HG02610 (cell line): Measurements from ENCODE around the gene UPK3BL2.
"Not testable (repeated sequence)": the region's sequence is repeated elsewhere in the genome, so short reads cannot be mapped to it uniquely, and the experiment has no call there.

Experiments
- ATAC-seq: cut with Tn5 transposase; IDR thresholded peaks from one replicate; pipeline ENCODE4 v1.9.1; 2021; ENCODE audit warnings: mild to moderate bottlenecking, moderate library complexity; ENCODE audit not compliant: unreplicated experiment

Gene UPK3BL2

GRCh38 chr7:102531583-102531982 is 11.9 kb downstream of the UPK3BL2 start:
- not testable (repeated sequence) for ATAC-seq

DNA sequence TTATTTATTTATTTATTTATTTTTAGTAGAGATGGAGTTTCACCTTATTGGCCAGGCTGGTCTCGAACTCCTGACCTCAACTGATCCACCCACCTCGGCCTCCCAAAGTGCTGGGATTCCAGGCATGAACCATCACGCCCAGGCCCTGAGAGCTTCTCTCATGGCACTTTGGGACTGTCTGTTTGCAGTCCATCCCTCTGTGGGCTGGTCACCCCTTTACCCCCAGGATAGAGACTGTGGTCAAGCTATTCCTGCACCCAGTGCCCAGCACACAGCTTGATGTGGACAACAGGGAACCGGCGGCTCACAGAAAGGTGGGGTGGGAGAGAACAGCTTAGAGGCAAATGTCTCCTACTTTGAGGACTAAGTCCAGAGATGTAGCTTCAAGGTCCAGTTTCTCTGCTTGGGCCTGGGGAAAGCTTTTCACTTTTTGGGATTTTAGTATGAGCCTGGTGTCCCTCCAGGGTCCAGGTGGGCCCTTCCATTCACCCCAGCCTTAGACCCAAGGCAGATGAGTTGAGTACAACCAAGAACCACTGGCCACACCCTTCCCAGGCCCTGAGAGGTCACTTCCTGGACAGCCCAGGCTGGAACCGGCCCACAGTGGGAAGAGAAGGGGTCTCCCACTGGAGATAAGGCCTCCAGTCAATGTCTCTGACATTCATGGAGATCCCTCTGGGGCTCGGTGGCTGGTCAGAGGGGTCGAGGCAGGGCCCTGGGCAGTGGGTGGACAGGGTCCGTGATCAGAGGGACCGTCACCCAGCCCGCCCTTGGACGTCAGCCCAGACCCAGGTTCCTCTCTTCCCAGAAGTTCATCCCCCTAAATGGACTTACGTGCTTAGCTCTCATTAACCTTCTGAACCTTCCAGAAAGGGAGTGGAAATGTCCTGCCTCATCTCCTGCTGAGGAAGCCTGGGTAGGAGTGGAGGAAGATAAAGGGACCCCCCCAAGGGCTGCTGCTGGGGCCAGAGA is 15.4 kb downstream of the UPK3BL2 start:
- ATAC-seq = not testable (repeated sequence)

- ATAC-seq = not testable (repeated sequence)
Measured at GRCh38 chr7:102527182-102527581, 16.3 kb downstream of the UPK3BL2 start.

GRCh38 chr7:102524803-102525202 is 18.7 kb downstream of the UPK3BL2 start:
- ATAC-seq = not testable (repeated sequence)

DNA sequence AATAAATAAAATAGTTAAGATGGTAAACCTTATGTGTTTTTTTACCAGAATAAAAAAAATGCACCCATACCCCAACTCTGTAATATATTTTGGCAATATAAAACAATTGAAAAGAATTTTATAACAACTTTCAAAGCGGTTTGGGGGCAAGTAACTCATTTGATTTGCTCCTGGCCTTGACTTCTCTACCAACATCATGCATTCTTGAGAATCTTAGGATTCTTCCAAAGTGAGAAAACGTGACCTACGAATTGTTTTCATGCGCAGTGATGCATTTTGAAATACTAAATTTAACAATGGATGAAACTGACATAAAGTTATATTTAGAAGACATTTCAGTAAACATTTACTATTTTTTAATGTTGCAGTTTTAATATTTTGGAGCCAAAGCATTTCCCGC is 22.7 kb downstream of the UPK3BL2 start:
- not testable (repeated sequence) for ATAC-seq

GRCh38 chr7:102517550-102518147 is 25.8 kb downstream of the UPK3BL2 start, which contains the start of gene RASA4B:
Gene RASA4B (minus strand): TSS chr7:102517777. CDS start chr7:102517710, 67 bp downstream.
- ATAC-seq = peak; percentile 71

DNA sequence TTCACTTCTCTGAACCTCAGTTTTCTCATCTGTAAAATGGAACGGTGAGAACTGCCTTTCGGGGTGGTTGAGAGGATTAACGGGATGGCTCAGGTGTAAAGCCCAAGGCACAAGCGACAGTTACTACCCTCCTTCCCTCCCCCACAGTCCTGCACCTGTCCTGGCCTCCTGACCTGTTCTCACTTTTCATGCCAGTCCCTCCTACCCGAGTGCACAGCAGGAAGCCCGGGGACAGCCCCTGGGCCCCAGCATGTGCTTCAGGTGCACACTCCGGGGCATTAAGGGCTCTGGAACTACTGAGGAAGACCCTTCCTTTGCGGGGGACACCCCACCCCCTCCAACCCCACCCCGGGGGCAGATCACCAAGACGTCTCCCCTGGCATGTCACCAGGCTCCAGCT is 26.5 kb downstream of the UPK3BL2 start:
- not testable (repeated sequence) for ATAC-seq

DNA sequence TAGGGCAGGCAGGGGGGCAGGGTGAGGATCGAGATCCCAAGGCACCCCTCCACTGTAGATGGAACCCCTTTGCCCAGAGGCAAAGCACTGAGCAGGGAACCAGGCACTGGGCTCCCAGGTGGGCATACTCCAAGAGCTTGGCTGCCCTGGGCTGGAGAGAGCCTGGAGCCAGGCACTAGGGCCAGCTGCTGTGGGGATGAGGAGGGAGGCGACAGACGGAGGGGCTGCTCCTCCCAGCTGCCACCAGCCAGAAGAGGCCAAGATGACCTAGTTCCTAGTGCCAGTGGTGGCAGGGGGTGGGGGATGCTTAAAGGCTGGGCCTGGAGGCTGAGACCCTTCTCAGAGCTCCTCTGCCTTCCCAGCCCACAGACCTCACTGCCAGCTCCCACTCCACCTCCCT is 27.6 kb downstream of the UPK3BL2 start:
- not testable (repeated sequence) for ATAC-seq

DNA sequence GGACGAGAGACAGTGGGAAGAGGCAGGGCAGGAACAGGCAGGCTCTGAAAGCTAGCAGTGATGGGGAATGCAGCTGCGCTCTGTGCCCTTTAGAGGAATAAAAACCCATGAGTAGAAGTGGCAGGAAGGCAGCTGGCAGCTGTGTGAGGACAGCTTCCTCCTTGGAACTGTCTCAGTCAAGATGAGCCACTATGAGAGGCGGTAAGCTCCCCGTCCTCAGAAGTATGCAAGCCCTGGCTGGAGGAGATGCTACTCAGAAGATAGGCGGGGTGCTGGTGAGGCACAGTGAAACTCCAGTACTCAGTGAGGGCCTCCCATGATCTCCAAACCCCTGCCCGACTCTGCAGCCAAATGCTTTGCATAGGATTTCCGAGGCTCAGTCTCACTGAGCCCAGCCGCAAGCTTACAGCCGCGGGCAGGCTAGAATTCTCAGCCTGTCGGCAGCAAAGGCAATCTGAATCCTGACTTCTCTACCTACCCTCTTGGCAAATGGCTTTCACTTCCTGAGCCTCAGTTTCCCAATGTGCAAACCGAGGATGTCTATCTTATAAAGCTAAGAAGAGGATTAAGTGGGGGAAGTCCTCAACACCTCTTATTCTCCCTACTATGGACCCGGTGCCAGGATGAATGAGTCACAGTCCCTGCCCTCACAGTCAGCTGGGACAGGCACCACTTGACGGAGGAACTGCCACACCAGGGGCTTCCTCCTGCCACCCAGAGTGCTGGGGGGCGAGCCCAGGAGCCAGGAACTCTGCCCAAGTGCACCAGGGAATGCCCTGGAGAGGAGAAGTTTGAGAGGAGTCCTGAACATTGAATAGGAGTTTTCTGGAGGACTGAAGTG is 28.4 kb downstream of the UPK3BL2 start:
- peak; percentile 74 for ATAC-seq

- ATAC-seq = not testable (repeated sequence)
Measured at GRCh38 chr7:102512642-102513221, 30.8 kb downstream of the UPK3BL2 start.

DNA sequence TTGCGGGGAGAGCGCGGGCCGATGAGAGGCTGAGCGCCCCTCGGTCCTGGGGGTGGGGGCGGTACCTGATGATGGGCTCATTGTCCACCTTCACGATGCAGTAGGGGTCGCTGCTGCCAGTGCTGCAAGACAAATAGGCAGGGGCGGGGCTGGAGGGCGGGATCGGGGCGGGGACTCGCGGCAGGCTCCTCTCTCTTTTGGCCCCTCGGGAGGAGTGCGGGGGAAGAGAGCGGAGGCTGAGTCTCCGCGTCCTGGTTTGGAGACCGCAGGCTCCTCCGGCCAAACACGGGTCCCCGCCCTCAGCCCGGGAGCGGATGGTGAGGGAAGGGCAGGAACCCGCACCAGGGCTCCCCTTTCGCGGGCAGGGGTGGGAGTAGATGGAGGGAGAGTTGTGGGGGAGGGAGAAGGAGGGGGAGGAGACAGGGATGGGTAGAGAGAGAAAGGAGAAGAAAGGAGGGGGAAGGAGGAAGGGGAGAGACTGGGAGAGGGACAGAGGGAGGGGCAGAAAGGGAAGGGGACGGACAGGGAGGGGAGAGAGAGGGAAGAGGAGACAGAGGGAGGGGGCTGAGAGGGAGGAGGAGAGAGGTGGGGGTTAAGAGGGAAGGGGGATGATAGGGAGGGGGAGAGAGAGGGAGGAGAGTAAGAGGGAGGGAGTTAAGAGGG is 31.5 kb downstream of the UPK3BL2 start:
- ATAC-seq = peak; percentile 36

- ATAC-seq = not testable (repeated sequence)
Measured at GRCh38 chr7:102510575-102510974, 32.9 kb downstream of the UPK3BL2 start.

GRCh38 chr7:102507410-102508088 is 35.9 kb downstream of the UPK3BL2 start:
- ATAC-seq = not testable (repeated sequence)

GRCh38 chr7:102505298-102506185 is 38.0 kb downstream of the UPK3BL2 start:
- not testable (repeated sequence) for ATAC-seq

DNA sequence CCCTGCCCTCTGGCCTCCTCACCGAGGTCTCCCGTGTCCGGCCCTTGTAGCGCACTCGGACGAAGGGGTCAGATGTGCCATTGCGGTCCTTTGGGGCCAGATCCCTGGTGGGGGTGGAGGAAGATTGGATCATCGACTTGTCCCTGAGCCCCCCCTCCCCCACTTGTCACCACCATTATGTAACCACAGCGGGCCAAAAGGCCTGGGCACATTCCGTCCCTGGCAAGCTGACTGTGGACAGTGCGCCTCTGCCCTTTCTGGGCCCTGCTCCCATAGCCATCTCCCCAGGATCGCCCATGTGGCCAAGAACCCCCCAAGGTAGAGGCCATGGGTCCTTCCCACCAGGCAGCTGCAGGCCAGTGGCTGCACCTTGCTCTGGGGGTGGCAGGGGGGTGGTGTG is 40.4 kb downstream of the UPK3BL2 start:
- ATAC-seq = not testable (repeated sequence)

- ATAC-seq = not testable (repeated sequence)
Measured at GRCh38 chr7:102498321-102498720, 45.2 kb downstream of the UPK3BL2 start.

GRCh38 chr7:102497308-102497707 is 46.2 kb downstream of the UPK3BL2 start:
- not testable (repeated sequence) for ATAC-seq

- not testable (repeated sequence) for ATAC-seq
Measured at GRCh38 chr7:102496861-102497260, 46.6 kb downstream of the UPK3BL2 start.
